Progenitor cell of endocrine pancreas (in vitro differentiated cells): ENCODE results near the gene ADAMTS17. TPM values are rescaled to one million over a fixed set of nuclear protein-coding genes. Genes with fewer than 3 reads are reported as not detected.
A peak's percentile ranks its signal among the peaks of the same experiment; 100 is the strongest.
"Not testable (repeated sequence)": the region's sequence is repeated elsewhere in the genome, so short reads cannot be mapped to it uniquely, and the experiment has no call there.

Source experiments
- DNase-seq: peaks from one replicate; pipeline ENCODE4 v3.0.0; 2021; ENCODE audit warnings: low spot score; ENCODE audit not compliant: unreplicated experiment
- H3K27ac Mint-ChIP-seq: 2 replicates; pipeline ENCODE4 v1.8.0; 2021; ENCODE audit warnings: mild to moderate bottlenecking, moderate library complexity, mixed read lengths
- H3K27me3 Mint-ChIP-seq: 2 replicates; pipeline ENCODE4 v1.8.0; 2021; ENCODE audit warnings: mixed read lengths
- H3K36me3 Mint-ChIP-seq: 2 replicates; pipeline ENCODE4 v1.8.0; 2022; ENCODE audit warnings: mixed read lengths; ENCODE audit not compliant: insufficient read depth
- H3K4me1 Mint-ChIP-seq: 2 replicates; pipeline ENCODE4 v1.8.0; 2021; ENCODE audit warnings: low read depth, mixed read lengths
- H3K4me3 Mint-ChIP-seq: 2 replicates; pipeline ENCODE4 v1.8.0; 2021; ENCODE audit warnings: low read depth, mild to moderate bottlenecking, moderate library complexity, mixed read lengths
- H3K9me3 Mint-ChIP-seq: 2 replicates; pipeline ENCODE4 v1.8.0; 2021; ENCODE audit warnings: low read depth, mixed read lengths
- total RNA-seq: library from RNA; stranded (reverse); gene quantifications from 2 replicates; pipeline ENCODE4 v1.2.1, GENCODE V29; 2021
- TF ChIP-seq, protein P1 (sequence below): fragments of 200-600 bp; sonication (generic); IDR thresholded peaks from one replicate; pipeline ENCODE4 v1.5.0; 2021; ENCODE audit warnings: antibody characterized with exemption, mild to moderate bottlenecking; ENCODE audit not compliant: unreplicated experiment

Gene ADAMTS17
- total RNA-seq, 1 donor from 2014 or later, result 3.5 TPM

DNA sequence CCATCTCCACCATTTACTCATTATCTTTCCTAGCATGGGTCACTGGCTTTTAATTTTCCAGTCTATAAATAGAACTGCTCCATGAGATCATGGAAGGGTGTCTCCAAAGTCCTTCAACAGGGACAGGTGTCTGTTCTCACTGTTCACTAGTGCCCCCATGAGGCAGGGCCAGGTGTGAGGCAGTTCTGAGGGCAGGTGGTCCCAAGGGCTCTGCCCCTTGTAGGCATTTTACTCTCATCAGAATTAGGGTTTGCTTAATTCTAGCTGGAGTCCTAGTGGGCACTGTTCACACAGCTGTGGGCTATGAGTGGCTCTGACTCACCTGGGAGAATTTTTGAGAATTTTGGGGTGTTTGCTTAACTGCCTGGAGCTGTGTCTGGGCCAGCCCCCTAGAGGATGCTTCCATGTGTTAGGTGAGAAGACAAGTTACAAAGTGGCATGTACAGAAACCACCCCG is 360.6 kb downstream of the ADAMTS17 start:
- no peak overlapping the region for H3K27ac Mint-ChIP-seq
- peaks cover 7% of the 10 kb centered on the region for H3K4me1 Mint-ChIP-seq
- peaks cover 52% of the 10 kb centered on the region for H3K27me3 Mint-ChIP-seq
- TF ChIP-seq, protein P1, sequence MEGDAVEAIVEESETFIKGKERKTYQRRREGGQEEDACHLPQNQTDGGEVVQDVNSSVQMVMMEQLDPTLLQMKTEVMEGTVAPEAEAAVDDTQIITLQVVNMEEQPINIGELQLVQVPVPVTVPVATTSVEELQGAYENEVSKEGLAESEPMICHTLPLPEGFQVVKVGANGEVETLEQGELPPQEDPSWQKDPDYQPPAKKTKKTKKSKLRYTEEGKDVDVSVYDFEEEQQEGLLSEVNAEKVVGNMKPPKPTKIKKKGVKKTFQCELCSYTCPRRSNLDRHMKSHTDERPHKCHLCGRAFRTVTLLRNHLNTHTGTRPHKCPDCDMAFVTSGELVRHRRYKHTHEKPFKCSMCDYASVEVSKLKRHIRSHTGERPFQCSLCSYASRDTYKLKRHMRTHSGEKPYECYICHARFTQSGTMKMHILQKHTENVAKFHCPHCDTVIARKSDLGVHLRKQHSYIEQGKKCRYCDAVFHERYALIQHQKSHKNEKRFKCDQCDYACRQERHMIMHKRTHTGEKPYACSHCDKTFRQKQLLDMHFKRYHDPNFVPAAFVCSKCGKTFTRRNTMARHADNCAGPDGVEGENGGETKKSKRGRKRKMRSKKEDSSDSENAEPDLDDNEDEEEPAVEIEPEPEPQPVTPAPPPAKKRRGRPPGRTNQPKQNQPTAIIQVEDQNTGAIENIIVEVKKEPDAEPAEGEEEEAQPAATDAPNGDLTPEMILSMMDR, result peak; percentile 15
- no peaks in the 10 kb centered on the region for H3K36me3 Mint-ChIP-seq
- DNase-seq, result no peak
- no peaks in the 10 kb centered on the region for H3K9me3 Mint-ChIP-seq
- H3K4me3 Mint-ChIP-seq, result no peak overlapping the region

DNA sequence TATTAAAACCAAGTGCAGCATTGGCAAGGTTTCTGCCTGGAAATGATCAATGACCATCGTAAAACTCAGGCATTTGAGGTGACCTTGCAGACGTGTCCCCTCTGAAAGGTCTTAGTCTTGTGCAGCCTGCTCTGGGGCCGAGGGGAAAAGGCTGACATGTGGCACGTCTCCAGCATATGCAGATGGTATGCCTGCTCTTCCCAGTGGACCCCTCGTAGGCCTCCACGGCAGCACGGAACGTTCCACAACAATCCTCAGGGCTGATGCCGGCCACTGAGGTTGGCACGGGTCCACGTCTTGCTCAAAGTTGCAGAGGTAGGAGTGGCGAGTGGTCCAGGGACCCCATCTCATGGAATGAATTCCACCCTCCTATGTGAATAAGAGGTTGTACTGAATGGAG is 361.0 kb downstream of the ADAMTS17 start:
- DNase-seq, result no peak
- no peaks in the 10 kb centered on the region for H3K9me3 Mint-ChIP-seq
- no peaks in the 10 kb centered on the region for H3K36me3 Mint-ChIP-seq
- no peak overlapping the region for H3K27ac Mint-ChIP-seq
- peaks cover 49% of the 10 kb centered on the region for H3K27me3 Mint-ChIP-seq
- H3K4me3 Mint-ChIP-seq, result no peak overlapping the region
- peaks cover 6% of the 10 kb centered on the region for H3K4me1 Mint-ChIP-seq
- TF ChIP-seq, protein P1, result no peak

DNA sequence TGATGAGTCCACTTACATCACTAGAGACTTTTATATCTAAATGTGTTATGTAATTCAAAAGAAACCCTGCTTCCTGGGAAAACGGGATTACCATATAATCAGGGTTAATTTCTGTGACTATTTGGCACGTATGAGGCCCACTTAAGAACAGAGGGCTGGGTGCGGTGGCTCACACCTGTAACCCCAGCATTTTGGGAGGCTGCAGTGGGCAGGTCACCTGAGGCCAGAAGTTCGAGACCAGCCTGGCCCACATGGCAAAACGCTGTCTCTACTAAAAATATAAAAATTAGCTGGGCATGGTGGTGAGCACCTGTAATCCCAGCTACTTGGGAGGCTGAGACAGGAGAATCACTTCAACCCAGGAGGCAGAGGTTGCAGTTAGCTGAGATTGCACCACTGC is 361.9 kb downstream of the ADAMTS17 start:
- H3K36me3 Mint-ChIP-seq, H3K9me3 Mint-ChIP-seq, H3K4me3 Mint-ChIP-seq, DNase-seq, H3K27ac Mint-ChIP-seq, H3K4me1 Mint-ChIP-seq: not testable (repeated sequence)
- peaks cover 47% of the 10 kb centered on the region for H3K27me3 Mint-ChIP-seq

DNA sequence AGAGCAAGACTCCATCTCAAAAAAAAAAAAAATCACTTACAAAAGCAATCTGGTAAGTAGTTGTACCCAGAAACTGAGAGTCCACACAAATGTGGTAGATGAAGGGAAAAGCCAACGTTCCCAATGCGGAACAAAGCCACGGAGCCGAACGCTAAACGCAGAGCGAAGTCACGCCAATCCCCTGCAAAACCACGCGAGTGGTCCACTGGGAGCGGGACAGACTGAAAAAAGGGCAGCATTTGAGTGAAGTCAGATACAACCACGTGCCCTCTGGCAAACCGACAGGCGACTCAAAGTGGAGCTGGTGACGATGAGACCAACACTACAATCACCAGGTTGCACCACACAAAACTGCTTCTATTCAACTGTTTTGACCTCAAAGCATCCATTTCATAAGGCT is 362.4 kb downstream of the ADAMTS17 start:
- H3K27me3 Mint-ChIP-seq, result peaks cover 42% of the 10 kb centered on the region
- H3K27ac Mint-ChIP-seq, result no peak overlapping the region
- TF ChIP-seq, protein P1, result no peak
- no peaks in the 10 kb centered on the region for H3K9me3 Mint-ChIP-seq
- peaks cover 6% of the 10 kb centered on the region for H3K4me1 Mint-ChIP-seq
- no peak for DNase-seq
- no peak overlapping the region for H3K4me3 Mint-ChIP-seq
- no peaks in the 10 kb centered on the region for H3K36me3 Mint-ChIP-seq

DNA sequence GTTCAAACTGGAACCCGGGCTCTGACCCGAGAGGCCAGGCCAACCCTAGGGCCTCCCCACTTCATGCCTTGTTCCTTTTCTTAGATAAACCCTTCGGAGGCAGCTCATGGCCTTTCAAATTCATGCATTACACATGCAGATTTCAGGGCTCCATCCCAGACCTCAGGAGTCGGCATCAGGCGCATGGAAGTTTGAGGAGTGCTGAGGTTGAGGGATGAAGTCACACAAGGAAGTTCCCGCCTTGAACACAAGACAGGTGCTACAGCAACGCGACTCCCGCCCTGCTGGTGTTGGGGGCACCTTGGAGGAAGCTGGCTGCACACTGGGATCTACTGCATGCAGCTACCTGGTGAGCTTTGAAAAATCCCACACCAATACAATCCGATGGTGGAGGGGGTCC is 363.3 kb downstream of the ADAMTS17 start:
- H3K9me3 Mint-ChIP-seq, result no peaks in the 10 kb centered on the region
- peaks cover 34% of the 10 kb centered on the region for H3K27me3 Mint-ChIP-seq
- H3K4me3 Mint-ChIP-seq, result no peak overlapping the region
- H3K4me1 Mint-ChIP-seq, result peaks cover 4% of the 10 kb centered on the region
- no peak overlapping the region for H3K27ac Mint-ChIP-seq
- no peaks in the 10 kb centered on the region for H3K36me3 Mint-ChIP-seq
- TF ChIP-seq, protein P1, result no peak
- DNase-seq, result no peak

DNA sequence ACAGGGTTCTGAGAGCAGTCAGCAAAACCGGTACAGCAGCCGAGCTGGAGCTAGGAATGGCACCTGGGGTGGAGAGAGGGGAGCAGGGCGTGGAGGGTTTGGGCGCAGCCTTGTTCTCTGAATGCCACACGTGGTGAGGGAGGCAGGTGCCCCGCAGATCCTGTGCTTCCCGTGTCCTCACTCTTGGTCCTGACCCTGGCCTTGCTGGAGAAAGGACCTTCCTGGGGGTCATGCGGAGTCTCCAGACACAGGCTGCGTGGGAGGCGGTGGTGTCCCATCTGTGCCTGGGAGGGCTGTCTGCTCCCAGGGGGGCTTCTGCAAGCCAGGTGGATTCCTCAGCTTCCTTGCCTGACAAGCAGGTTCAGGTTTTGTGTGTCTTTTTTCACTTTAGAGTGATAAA is 363.8 kb downstream of the ADAMTS17 start:
- peaks cover 4% of the 10 kb centered on the region for H3K4me1 Mint-ChIP-seq

More for the DNA sequence above, 363.8 kb downstream of the ADAMTS17 start:
- Mint-ChIP-seq H3K27me3 (peaks cover 29% of the 10 kb centered on the region), H3K9me3 (no peaks in the 10 kb centered on the region), H3K27ac (no peak overlapping the region), H3K36me3 (no peaks in the 10 kb centered on the region), H3K4me3 (no peak overlapping the region)
- DNase-seq, result no peak
- TF ChIP-seq, protein P1, result no peak
